ENCODE results near the gene ROBO2. TPM values are rescaled to one million over a fixed set of nuclear protein-coding genes. Genes with fewer than 3 reads are reported as not detected.

ROBO2 gene
- total and polyA plus RNA-seq, 10 of the 15 experiments (the other 5 are each of a cell fraction or from before 2014, with no cell fraction given): 0.22 to 2.5 (median 0.81) TPM

DNA sequence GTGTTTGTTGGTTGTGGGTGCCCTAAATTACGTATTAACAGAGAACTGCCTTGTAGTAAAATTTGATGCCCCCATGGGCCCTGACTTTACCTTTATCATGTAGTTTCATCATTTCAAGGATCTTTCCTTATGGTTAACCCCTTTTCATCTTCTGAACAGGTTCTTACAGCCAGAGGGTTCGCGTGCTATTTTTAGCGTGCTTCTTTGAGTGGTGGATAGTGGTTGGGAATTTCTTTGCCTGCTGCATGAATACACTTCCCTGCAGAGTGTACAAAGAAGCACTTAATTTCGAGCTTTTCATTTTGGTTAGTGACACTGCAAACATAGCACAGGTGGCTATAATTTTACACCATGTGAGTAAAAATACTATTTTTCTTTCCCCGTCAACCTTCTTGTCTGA is 231.8 kb downstream of the ROBO2 start:
- TF ChIP-seq, protein P1, sequence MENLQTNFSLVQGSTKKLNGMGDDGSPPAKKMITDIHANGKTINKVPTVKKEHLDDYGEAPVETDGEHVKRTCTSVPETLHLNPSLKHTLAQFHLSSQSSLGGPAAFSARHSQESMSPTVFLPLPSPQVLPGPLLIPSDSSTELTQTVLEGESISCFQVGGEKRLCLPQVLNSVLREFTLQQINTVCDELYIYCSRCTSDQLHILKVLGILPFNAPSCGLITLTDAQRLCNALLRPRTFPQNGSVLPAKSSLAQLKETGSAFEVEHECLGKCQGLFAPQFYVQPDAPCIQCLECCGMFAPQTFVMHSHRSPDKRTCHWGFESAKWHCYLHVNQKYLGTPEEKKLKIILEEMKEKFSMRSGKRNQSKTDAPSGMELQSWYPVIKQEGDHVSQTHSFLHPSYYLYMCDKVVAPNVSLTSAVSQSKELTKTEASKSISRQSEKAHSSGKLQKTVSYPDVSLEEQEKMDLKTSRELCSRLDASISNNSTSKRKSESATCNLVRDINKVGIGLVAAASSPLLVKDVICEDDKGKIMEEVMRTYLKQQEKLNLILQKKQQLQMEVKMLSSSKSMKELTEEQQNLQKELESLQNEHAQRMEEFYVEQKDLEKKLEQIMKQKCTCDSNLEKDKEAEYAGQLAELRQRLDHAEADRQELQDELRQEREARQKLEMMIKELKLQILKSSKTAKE (IDR thresholded peaks at IDR 0.05; ENCODE audit: low read depth, poor library complexity, severe bottlenecking): no peak
- TF ChIP-seq ZNF274 (IDR thresholded peaks at IDR 0.05; ENCODE audit: insufficient read depth, insufficient read length) (no peak), CBFB (IDR thresholded peaks at IDR 0.05; ENCODE audit: low read depth) (no peak), MTA2 (IDR thresholded peaks at IDR 0.05; ENCODE audit: low read depth) (no peak), GABPA (IDR thresholded peaks at IDR 0.05; ENCODE audit: low read depth) (no peak), BRCA1 (IDR thresholded peaks at IDR 0.05; ENCODE audit: low read depth, low read length) (no peak), ZNF207 (IDR thresholded peaks at IDR 0.05; ENCODE audit: borderline replicate concordance) (no peak), IRF4 (IDR thresholded peaks at IDR 0.05; ENCODE audit: low read depth, low read length) (no peak), RB1 (IDR thresholded peaks at IDR 0.05; ENCODE audit: borderline replicate concordance) (no peak), MYC (IDR thresholded peaks at IDR 0.05; ENCODE audit: insufficient read depth, insufficient read length, insufficient replicate concordance, low read length, severe bottlenecking) (no peak), DPF2 (IDR thresholded peaks at IDR 0.05) (no peak), PML (IDR thresholded peaks at IDR 0.05; ENCODE audit: low read length) (no peak), RAD51 (IDR thresholded peaks at IDR 0.05) (no peak)
- TF ChIP-seq, protein P2, sequence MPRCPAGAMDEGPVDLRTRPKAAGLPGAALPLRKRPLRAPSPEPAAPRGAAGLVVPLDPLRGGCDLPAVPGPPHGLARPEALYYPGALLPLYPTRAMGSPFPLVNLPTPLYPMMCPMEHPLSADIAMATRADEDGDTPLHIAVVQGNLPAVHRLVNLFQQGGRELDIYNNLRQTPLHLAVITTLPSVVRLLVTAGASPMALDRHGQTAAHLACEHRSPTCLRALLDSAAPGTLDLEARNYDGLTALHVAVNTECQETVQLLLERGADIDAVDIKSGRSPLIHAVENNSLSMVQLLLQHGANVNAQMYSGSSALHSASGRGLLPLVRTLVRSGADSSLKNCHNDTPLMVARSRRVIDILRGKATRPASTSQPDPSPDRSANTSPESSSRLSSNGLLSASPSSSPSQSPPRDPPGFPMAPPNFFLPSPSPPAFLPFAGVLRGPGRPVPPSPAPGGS (IDR thresholded peaks at IDR 0.05; ENCODE audit: borderline replicate concordance, insufficient read depth, low read depth, low read length, poor library complexity, severe bottlenecking): no peak
- no peak overlapping the region for H3K9ac ChIP-seq (ENCODE audit: control insufficient read depth, insufficient read depth, low read length)
- DNase-seq (ENCODE audit: low read depth, low spot score) (no peak), FAIRE-seq (no peak), ATAC-seq (no peak)
- intact Hi-C loops (cut with micrococcal nuclease; ENCODE audit: unreplicated experiment) (no loop called here), in situ Hi-C loops (cut with MboI) (no loop called here)
- no peak overlapping the region for H3K27ac ChIP-seq (ENCODE audit: control insufficient read depth, insufficient read depth)
- no peak overlapping the region for H3K4me2 ChIP-seq (ENCODE audit: control insufficient read depth, insufficient read depth)
- H3K27me3 ChIP-seq (replicated peaks in 1 of 2; ENCODE audit: control insufficient read depth in 2 of 2, insufficient read depth in 2 of 2, low read length in 1 of 2): no peaks in the 10 kb centered on the region
- no peak overlapping the region for H3K4me3 ChIP-seq
- SMC1A ChIA-PET (ENCODE audit: uncharacterized antibody, unreplicated experiment): no interaction called here
- H2AFZ ChIP-seq (ENCODE audit: control insufficient read depth, low read depth, low read length): no peak overlapping the region
- POLR2A ChIA-PET: no interaction called here
- H4K20me1 ChIP-seq (ENCODE audit: control insufficient read depth, insufficient read depth): no peaks in the 10 kb centered on the region
- H3K4me1 ChIP-seq (ENCODE audit: control insufficient read depth, insufficient read depth, low read length): no peaks in the 10 kb centered on the region
- WGBS (ENCODE audit: insufficient coverage, insufficient replicate concordance, low lambda C conversion rate, missing lambda C conversion rate): 57% methylated on average over 6 of the region's 6 CpGs
- no TSS peak for BruUV-seq (replicated peaks)
- RAD21 ChIA-PET (ENCODE audit: unreplicated experiment): no interaction called here
- no peaks in the 10 kb centered on the region for H3K36me3 ChIP-seq (ENCODE audit: control insufficient read depth in 2 of 2, insufficient read depth in 2 of 2, low read length in 1 of 2)
- no peaks in the 10 kb centered on the region for H3K79me2 ChIP-seq (ENCODE audit: control insufficient read depth, insufficient read depth, low read length)
- H3K9me3 ChIP-seq (replicated peaks; ENCODE audit: control insufficient read depth, insufficient read depth, low read length): no peaks in the 10 kb centered on the region
- CTCF ChIA-PET: interaction anchor here (2.4 kb wide), 1 partner anchor 13 kb away, joined by 9 read pairs; no protein-coding TSS in a partner anchor

Data from GM12878 (cell line).